K562 (cell line): ENCODE measurements around the gene SBNO1. TPM values are rescaled to one million over a fixed set of nuclear protein-coding genes. Genes with fewer than 3 reads are reported as not detected.

Experiments
- BRD4 ChIP-seq: fragments of 200-600 bp; sonication (generic); IDR thresholded peaks from 2 replicates; pipeline ENCODE4 v1.6.1; 2017; ENCODE audit warnings: inconsistent platforms
- EP400 ChIP-seq: fragments of 450-650 bp; IDR thresholded peaks from 2 replicates; pipeline ENCODE4 v1.6.1; 2017; ENCODE audit warnings: antibody characterized with exemption, mild to moderate bottlenecking, moderate library complexity
- NCOA2 ChIP-seq, 2 experiments: fragments of 450-650 bp; IDR thresholded peaks; 2 replicates each; pipeline ENCODE4 v1.6.1; 2018; ENCODE audit warnings: mild to moderate bottlenecking in 2 of 2, moderate library complexity in 1 of 2; ENCODE audit not compliant: partially characterized antibody in 2 of 2
- RBFOX2 ChIP-seq: fragments of 200-400 bp; formaldehyde crosslinking; IDR thresholded peaks from 2 replicates; pipeline ENCODE4 v1.6.1; 2017; ENCODE audit warnings: low read depth, mild to moderate bottlenecking, low read length, moderate library complexity
- RUNX1 ChIP-seq: sonication (generic); IDR thresholded peaks from 2 replicates; pipeline ENCODE4 v1.6.1; 2016; ENCODE audit warnings: antibody characterized with exemption, low read depth
- SRSF1 ChIP-seq: fragments of 200-400 bp; formaldehyde crosslinking; IDR thresholded peaks from 2 replicates; pipeline ENCODE4 v1.6.1; 2017; ENCODE audit warnings: mild to moderate bottlenecking, low read depth, low read length, moderate library complexity
- ZNF274 ChIP-seq: IDR thresholded peaks from 2 replicates; pipeline ENCODE4 v1.6.1; 2011; ENCODE audit warnings: low read depth, mild to moderate bottlenecking, low read length, moderate library complexity, borderline replicate concordance
- polyA plus RNA-seq, 8 experiments: library from polyadenylated mRNA; depleted of rRNA in 4 of 8; stranded (reverse) in 5 of 8; unstranded in 3 of 8; fragments of >200 nt; fragmentation: Nextera tagmentation in 2 of 8; fragmentation: Illumina TruSeq in 1 of 8; extraction: Ambion mirVana in 2 of 8; extraction: Trizol in 1 of 8; gene quantifications; 2 replicates each; pipeline versions ENCODE4 v1.2.1 to v1.2.3, GENCODE V29; 2011 to 2014; ENCODE audit warnings: inconsistent platforms in 1 of 8, missing spikeins in 1 of 8
- total RNA-seq, 7 experiments: library from RNA; depleted of rRNA in 6 of 7; stranded (reverse); fragments of >200 nt in 6 of 7; fragmentation: Illumina TruSeq in 2 of 7; extraction: Trizol in 2 of 7; gene quantifications; 2 replicates each; pipeline versions ENCODE4 v1.2.1 to v1.2.3, GENCODE V29; 2011 to 2021; ENCODE audit warnings: low replicate concordance in 1 of 7
- TF ChIP-seq, protein P1 (sequence below), 2 experiments: fragments of 450-650 bp; conservative IDR thresholded peaks; 2 replicates each; pipeline ENCODE4 v1.6.1; 2017; ENCODE audit warnings: mild to moderate bottlenecking in 2 of 2, moderate library complexity in 2 of 2
- TF ChIP-seq, protein P2 (sequence below): fragments of 250-450 bp; sonication (Bioruptor Pico); IDR thresholded peaks from 2 replicates; pipeline ENCODE4 v1.9.0; 2021; ENCODE audit warnings: mild to moderate bottlenecking

SBNO1 gene
- total and polyA plus RNA-seq, 9 of the 15 experiments (the other 6 are each of a cell fraction or from before 2014, with no cell fraction given), result 14.9 to 77.1 (median 35.9) TPM

DNA sequence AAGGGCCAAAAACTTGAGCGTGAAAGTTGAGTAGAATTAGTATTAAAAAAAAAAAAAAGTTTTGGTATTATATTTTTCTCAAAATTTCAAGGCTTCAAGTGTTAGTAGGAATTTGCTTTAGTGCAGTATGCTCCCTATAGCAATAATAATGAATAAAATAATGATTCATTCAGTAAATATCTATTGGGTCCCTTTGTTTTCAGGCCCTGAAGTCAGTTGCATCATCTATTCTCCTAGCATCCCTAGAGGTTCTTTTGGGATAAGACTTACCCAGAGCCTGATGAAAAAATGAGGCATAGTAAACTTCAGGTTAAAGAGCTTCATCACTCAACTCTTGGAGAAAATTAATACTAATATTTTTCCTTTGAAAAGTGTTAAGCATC lies 20.3 kb upstream of the SBNO1 start (continued):
- no peak for TF ChIP-seq SRSF1
- no peak for TF ChIP-seq RUNX1
- TF ChIP-seq, protein P1, sequence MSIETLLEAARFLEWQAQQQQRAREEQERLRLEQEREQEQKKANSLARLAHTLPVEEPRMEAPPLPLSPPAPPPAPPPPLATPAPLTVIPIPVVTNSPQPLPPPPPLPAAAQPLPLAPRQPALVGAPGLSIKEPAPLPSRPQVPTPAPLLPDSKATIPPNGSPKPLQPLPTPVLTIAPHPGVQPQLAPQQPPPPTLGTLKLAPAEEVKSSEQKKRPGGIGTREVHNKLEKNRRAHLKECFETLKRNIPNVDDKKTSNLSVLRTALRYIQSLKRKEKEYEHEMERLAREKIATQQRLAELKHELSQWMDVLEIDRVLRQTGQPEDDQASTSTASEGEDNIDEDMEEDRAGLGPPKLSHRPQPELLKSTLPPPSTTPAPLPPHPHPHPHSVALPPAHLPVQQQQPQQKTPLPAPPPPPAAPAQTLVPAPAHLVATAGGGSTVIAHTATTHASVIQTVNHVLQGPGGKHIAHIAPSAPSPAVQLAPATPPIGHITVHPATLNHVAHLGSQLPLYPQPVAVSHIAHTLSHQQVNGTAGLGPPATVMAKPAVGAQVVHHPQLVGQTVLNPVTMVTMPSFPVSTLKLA (conservative IDR thresholded peaks at IDR 0.05), result 0 out of 4 replicates have a peak, but pooled peaks of 1 of the 2 experiments have one; percentile 13
- no peak for TF ChIP-seq RBFOX2
- no peak for TF ChIP-seq NCOA2 (IDR thresholded peaks at IDR 0.05; ENCODE audit: partially characterized antibody in 2 of 2)
- TF ChIP-seq, protein P2, sequence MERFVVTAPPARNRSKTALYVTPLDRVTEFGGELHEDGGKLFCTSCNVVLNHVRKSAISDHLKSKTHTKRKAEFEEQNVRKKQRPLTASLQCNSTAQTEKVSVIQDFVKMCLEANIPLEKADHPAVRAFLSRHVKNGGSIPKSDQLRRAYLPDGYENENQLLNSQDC (CRISPR knock-in tag), result no peak
- peak; percentile 7; the same call in 1 of the 2 replicates for TF ChIP-seq EP400
- no peak for TF ChIP-seq ZNF274
- no peak for TF ChIP-seq BRD4
